Raji (cell line): ENCODE results near the gene SLC17A3.

ENCODE experiments used
- POLR2A ChIP-seq: IDR thresholded peaks from 2 replicates; pipeline ENCODE4 v1.6.1; 2011; ENCODE audit warnings: low read depth, low read length, control low read depth; ENCODE audit not compliant: insufficient read depth

The SLC17A3 gene

DNA sequence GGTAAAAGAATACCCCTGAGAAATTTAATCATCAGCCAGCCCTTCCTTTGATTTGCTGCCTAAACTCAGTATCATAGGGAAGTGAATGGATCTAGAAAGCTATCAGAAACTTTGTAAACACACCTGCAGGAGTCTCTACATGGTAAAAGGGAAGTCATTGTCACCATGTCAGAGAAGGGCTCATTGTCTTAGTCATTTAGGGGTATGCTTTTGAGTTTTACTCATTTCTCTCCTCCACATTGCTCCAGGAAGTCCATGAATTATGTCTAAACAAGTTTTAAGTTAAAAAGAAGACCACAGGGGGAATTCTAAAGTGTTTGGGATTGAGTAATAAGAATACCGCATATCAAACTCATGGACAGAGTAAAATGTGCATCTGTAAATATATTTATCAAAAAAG is 44.7 kb downstream of the SLC17A3 start:
- no peak for TF ChIP-seq POLR2A

DNA sequence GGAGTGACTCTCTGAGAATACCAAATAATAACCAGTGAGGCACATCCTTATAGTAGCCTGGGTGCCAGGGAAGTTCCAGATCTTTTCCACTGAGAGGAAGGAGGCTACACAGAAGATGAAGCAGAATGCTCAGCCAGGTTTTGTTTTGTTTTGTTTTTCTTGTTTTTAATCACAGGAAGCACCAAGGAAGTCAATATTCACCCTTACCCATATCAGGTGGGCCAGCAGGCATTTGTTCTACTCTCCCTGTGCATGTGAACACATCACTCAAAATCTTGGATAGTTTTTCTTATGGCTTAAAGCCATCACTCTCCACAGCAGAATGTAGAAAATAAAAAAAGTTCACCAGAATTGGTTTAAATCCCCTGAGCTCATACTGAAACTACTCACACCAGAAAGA is 52.7 kb downstream of the SLC17A3 start:
- no peak for TF ChIP-seq POLR2A

DNA sequence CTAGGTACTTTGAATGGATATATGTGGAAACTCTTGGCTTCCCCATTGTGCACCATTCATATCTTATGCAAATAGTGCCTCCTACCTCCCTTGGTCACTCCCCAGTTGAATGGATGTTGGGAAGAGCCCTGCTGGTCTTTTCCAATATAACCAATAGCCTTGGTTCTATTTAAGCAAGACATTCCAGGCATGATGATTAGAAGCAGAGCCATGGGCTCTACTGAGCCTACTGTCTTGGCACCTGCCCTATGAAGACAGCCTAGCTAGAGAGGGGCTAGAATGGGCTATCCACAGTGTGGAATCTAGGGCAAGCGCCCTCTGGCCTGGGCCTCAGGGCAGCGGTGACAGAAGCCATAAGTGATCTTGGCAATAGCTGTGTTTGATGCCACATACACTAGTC is 57.8 kb downstream of the SLC17A3 start:
- no peak for TF ChIP-seq POLR2A

DNA sequence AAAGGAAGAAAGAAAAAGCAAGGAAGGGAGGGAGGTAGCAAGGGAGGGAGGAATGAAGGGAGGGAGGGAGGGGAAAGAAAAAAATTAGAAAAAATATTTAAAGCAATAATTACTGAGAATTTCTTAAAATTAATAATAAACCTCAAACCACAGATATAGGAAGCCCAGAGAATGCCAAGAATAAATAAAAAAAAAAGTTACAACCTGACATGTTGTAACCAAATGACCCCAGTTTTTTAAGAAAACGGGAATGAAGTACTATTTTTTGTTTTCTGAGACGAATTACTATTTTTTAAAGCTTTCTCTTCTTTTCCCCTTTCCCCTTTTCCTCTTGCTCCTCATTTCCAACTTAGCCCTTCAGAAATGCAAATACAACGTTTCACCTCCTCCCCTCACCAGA is 58.8 kb downstream of the SLC17A3 start:
- no peak for TF ChIP-seq POLR2A

DNA sequence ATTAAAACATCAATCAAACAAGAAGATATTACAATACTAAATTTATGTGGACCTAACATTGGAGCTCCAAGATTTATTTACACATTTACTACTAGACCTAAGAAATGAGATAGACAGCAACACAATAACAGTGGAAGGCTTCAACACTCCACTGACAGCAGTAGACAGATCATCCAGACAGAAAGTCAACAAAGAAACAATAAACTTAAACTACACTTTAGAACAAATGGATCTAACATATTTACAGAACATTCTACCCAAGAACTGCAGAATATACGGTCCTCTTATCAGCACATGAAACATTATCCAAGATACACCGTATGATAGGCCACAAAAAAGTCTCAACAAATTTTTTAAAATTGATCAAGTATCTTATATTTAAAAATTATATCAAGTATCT is 69.2 kb downstream of the SLC17A3 start:
- TF ChIP-seq POLR2A = no peak

DNA sequence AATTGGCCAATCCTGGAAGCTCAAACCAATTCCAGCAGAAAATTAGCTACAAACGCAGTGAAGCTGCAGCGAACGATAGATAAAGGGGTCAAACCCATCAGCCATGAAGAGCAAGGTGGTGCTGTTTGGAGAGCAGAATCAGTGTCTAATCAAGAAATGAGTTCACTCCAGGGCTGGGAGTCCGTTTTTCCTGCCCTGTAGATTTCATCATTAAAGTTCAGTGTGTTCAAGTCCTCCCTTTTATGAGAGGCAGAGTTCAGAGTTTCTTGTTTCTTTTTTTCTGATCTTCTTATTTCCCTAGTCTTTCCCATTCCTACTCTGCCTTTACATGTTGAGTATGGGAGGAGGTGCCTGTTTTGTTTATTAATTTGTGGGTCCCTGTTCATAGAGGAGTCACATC is 72.6 kb downstream of the SLC17A3 start:
- TF ChIP-seq POLR2A = no peak
